Brain pericyte (primary cell): Measurements from ENCODE around the gene TBC1D14.
A peak's percentile ranks its signal among the peaks of the same experiment; 100 is the strongest.

Experiments
- DNase-seq: peaks from one replicate; pipeline ENCODE4 v3.0.0-alpha.2; 2012; ENCODE audit warnings: low read depth, low spot score

Gene TBC1D14

GRCh38 chr4:6909113-6909969 lies at the start of gene TBC1D14:
Gene TBC1D14, plus strand, starts transcription at chr4:6909826. Its CDS starts 13,564 bp downstream, at chr4:6923390.
- peak; percentile 50 for DNase-seq

GRCh38 chr4:6868386-6868785 lies 41.2 kb upstream of the TBC1D14 start:
- no peak for DNase-seq

- DNase-seq: no peak
Measured at GRCh38 chr4:6869944-6870343, 39.7 kb upstream of the TBC1D14 start.

- no peak for DNase-seq
Measured at GRCh38 chr4:6873291-6873690, 36.3 kb upstream of the TBC1D14 start.

- no peak for DNase-seq
Measured at GRCh38 chr4:6873792-6874461, 35.7 kb upstream of the TBC1D14 start.

- no peak for DNase-seq
Measured at GRCh38 chr4:6874981-6875380, 34.6 kb upstream of the TBC1D14 start.

GRCh38 chr4:6875431-6875831 lies 34.2 kb upstream of the TBC1D14 start:
- DNase-seq: no peak

GRCh38 chr4:6876440-6876839 lies 33.2 kb upstream of the TBC1D14 start:
- DNase-seq: no peak

GRCh38 chr4:6877067-6877466 lies 32.6 kb upstream of the TBC1D14 start:
- DNase-seq: no peak

GRCh38 chr4:6878451-6879059 lies 31.1 kb upstream of the TBC1D14 start:
- no peak for DNase-seq

GRCh38 chr4:6880691-6881090 lies 28.9 kb upstream of the TBC1D14 start:
- DNase-seq: no peak

- no peak for DNase-seq
Measured at GRCh38 chr4:6881908-6882307, 27.7 kb upstream of the TBC1D14 start.

GRCh38 chr4:6884341-6884870 lies 25.2 kb upstream of the TBC1D14 start:
- no peak for DNase-seq

- DNase-seq: no peak
Measured at GRCh38 chr4:6885953-6886557, 23.6 kb upstream of the TBC1D14 start.

GRCh38 chr4:6886886-6887285 lies 22.7 kb upstream of the TBC1D14 start:
- DNase-seq: no peak

- no peak for DNase-seq
Measured at GRCh38 chr4:6887591-6888371, 21.8 kb upstream of the TBC1D14 start.

GRCh38 chr4:6888506-6889071 lies 21.0 kb upstream of the TBC1D14 start:
- DNase-seq: no peak

GRCh38 chr4:6889101-6889735 lies 20.4 kb upstream of the TBC1D14 start:
- DNase-seq: no peak

- DNase-seq: no peak
Measured at GRCh38 chr4:6889736-6890324, 19.8 kb upstream of the TBC1D14 start.

- DNase-seq: no peak
Measured at GRCh38 chr4:6890358-6890757, 19.3 kb upstream of the TBC1D14 start.
